ENCODE measurements around the gene KRT82. TPM values are rescaled to one million over a fixed set of nuclear protein-coding genes. Genes with fewer than 3 reads are reported as not detected.
"Not testable (repeated sequence)": the region's sequence is repeated elsewhere in the genome, so short reads cannot be mapped to it uniquely, and the experiment has no call there.

KRT82 gene
- total RNA-seq: not detected
- long read RNA-seq: 0 reads

DNA sequence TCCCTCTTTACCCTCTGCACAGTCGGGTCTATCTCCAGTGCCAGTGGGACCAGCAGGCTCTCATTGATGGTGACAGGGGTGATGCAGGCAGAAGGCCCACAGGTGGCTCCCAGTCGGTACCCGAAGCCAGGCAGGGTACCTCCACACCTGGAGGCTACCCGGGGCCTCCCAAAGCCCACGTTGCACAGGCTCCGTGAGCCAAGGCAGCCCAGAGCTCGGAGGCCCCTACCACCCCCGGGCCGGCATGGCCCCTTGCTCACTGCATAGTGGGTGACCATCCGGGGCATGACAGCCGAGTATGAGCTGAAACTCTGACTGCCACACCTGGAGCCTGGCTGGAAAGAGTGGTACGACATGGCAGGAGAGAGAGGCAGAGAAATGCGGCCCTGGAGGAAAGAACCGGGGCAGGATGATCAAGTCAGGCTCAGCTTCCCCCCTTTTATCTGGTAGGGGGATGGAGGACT lies at the start of gene KRT82:
TSS of gene KRT82 (minus strand) at position 414 of the 464 bp plus-strand sequence. CDS start at position 356, 58 bp downstream.
- no peaks in the 10 kb centered on the region for H3K27me3 ChIP-seq
- H3K4me3 ChIP-seq: no peak within 1 kb of the TSS
- no peaks in the 10 kb centered on the region for H3K9me3 ChIP-seq
- no peak for DNase-seq
- no peaks in the 10 kb centered on the region for H3K36me3 ChIP-seq
- no peaks in the 10 kb centered on the region for H3K4me1 ChIP-seq
- WGBS (ENCODE audit: insufficient coverage, low coverage, low lambda C conversion rate, missing lambda C conversion rate): 80% methylated on average over 6 of the region's 14 CpGs
- intact Hi-C loops (cut with DNase I): no loop called here
- ATAC-seq: peak in 1 of 4 donors; percentile 33
- no peak within 1 kb of the TSS for H3K27ac ChIP-seq
- TF ChIP-seq POLR2A (IDR thresholded peaks at IDR 0.05) (no peak), CTCF (IDR thresholded peaks at IDR 0.05) (no peak)

- ATAC-seq (no peak), DNase-seq (no peak)
- H3K9me3 ChIP-seq: no peaks in the 10 kb centered on the region
- intact Hi-C loops (cut with DNase I): no loop called here
- TF ChIP-seq CTCF (IDR thresholded peaks at IDR 0.05): no peak
- TF ChIP-seq POLR2A (IDR thresholded peaks at IDR 0.05): no peak
- no peak overlapping the region for H3K27ac ChIP-seq
- H3K36me3 ChIP-seq: no peaks in the 10 kb centered on the region
- no peaks in the 10 kb centered on the region for H3K27me3 ChIP-seq
- H3K4me1 ChIP-seq: no peaks in the 10 kb centered on the region
- 48% methylated on average over 1 of the region's 1 CpG for WGBS (ENCODE audit: insufficient coverage, low coverage, low lambda C conversion rate, missing lambda C conversion rate)
- no peak overlapping the region for H3K4me3 ChIP-seq
Measured at GRCh38 chr12:52455821-52456220, 49.7 kb upstream of the KRT82 start.

DNA sequence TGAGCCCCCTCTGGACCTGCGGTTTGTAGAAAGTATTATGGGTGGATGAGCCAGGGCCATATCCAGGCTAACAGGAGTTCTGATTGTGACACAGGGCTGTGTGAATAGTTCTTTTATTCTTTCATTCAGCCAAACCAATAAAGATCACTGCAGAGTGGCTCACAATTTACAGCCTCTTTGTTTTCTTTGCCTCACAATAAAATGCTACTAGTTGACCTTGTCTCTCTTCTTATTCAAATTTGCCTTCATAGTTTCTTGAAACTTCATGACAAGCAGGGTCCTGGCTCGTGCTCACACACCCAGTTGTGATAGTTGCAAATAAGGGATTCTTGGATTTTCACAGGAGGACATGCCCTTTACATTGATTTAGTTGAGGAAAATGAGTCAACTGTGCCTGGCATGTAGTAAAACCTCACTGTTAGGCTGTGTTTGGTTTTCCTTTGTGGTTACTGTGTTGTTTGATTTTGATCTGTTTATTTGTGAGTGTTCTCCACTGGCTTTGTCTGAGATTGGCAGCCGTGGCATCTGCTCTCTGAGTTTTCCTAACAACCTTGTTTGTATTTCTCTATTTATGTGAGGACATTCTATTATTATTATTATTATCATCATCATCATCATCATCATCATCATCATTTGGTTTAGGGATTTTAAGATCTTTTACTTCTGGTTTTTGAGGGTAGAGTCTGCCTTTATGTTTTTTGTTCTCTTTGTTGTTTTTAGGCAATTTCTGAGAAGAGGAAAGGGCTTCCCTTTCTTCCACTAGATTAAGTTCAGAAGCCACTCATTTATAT lies 48.5 kb upstream of the KRT82 start:
- DNase-seq (no peak), ATAC-seq (no peak)
- intact Hi-C loops (cut with DNase I): no loop called here
- Histone ChIP-seq H3K4me3 (no peak overlapping the region), H3K27me3 (no peaks in the 10 kb centered on the region), H3K27ac (no peak overlapping the region), H3K36me3 (no peaks in the 10 kb centered on the region), H3K4me1 (no peaks in the 10 kb centered on the region), H3K9me3 (no peaks in the 10 kb centered on the region)
- no peak for TF ChIP-seq POLR2A (IDR thresholded peaks at IDR 0.05)
- no peak for TF ChIP-seq CTCF (IDR thresholded peaks at IDR 0.05)
- 47% methylated on average over 3 of the region's 3 CpGs for WGBS (ENCODE audit: insufficient coverage, low coverage, low lambda C conversion rate, missing lambda C conversion rate)

DNA sequence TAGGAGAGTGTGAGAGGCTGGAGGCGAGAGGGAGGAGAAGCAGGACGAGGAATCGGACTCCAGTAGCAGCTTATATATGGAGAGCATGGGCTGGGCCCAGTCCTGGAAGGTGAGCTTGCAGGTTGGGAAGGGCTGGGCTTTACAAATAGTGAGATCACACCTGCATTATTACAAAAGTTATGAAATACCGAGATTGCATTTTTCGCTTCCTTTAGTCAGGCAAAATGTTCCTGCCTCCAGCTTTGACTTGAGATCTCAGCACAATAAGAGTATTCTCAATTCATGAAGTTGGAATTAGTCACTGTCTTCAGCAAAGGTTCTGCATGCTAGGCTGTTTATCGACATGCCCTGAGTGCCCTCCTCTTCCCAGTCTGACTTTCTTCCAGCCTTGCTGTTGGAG lies 46.0 kb upstream of the KRT82 start, which contains the start of gene KRT6B:
TSS of gene KRT6B (minus strand) at position 46 of the 400 bp plus-strand sequence. CDS start 68 bp downstream, outside the sequence.
- intact Hi-C loops (cut with DNase I): no loop called here
- no peaks in the 10 kb centered on the region for H3K36me3 ChIP-seq
- no peak for TF ChIP-seq POLR2A (IDR thresholded peaks at IDR 0.05)
- no peaks in the 10 kb centered on the region for H3K4me1 ChIP-seq
- H3K9me3 ChIP-seq: no peaks in the 10 kb centered on the region
- WGBS (ENCODE audit: insufficient coverage, low coverage, low lambda C conversion rate, missing lambda C conversion rate): 76% methylated on average over 3 of the region's 6 CpGs
- no peak within 1 kb of the TSS for H3K27ac ChIP-seq
- DNase-seq (no peak), ATAC-seq (no peak)
- H3K4me3 ChIP-seq: no peak within 1 kb of the TSS
- no peaks in the 10 kb centered on the region for H3K27me3 ChIP-seq

DNA sequence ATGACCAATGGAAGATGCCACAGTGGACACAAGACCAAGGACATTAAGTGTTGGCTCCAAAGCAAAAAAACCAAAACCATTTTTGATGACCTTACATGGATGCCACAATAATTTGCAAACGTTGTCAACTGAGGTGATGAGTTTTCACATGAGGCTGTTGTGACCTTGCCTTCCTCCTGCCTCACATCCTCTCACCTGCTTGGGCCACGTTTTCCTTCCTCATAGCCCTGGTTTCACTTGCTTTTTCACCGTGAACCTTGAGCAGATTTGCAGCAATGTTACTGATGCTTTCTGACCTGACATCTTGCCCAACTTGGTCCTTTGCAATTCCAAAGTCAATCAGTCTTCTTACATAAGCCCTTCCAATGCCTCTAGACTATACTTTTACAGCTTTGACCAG lies 42.1 kb upstream of the KRT82 start:
- no peaks in the 10 kb centered on the region for H3K4me1 ChIP-seq
- H3K27me3 ChIP-seq: no peaks in the 10 kb centered on the region
- no peak overlapping the region for H3K27ac ChIP-seq
- intact Hi-C loops (cut with DNase I): no loop called here
- no peak for DNase-seq
- TF ChIP-seq POLR2A (IDR thresholded peaks at IDR 0.05): no peak
- TF ChIP-seq CTCF (IDR thresholded peaks at IDR 0.05): no peak
- no peaks in the 10 kb centered on the region for H3K9me3 ChIP-seq
- H3K4me3 ChIP-seq: no peak overlapping the region
- WGBS (ENCODE audit: insufficient coverage, low coverage, low lambda C conversion rate, missing lambda C conversion rate): 28% methylated on average over 3 of the region's 3 CpGs
- no peak for ATAC-seq
- no peaks in the 10 kb centered on the region for H3K36me3 ChIP-seq

- DNase-seq; H3K4me1 ChIP-seq; H3K36me3 ChIP-seq; H3K27me3 ChIP-seq; H3K4me3 ChIP-seq; H3K9me3 ChIP-seq; intact Hi-C loops (cut with DNase I); ATAC-seq; H3K27ac ChIP-seq: not testable (repeated sequence)
- 60% methylated on average over 2 of the region's 11 CpGs for WGBS (ENCODE audit: insufficient coverage, low coverage, low lambda C conversion rate, missing lambda C conversion rate)
Measured at GRCh38 chr12:52447196-52447595, 41.1 kb upstream of the KRT82 start.

Data from right lobe of liver (tissue), 6 donors.